SH-SY5Y (cell line): ENCODE measurements around the gene ENTREP1.

Source experiments
- GATA2 ChIP-seq: IDR thresholded peaks from 2 replicates; pipeline ENCODE4 v1.6.1; 2011; ENCODE audit warnings: mild to moderate bottlenecking, low read depth, low read length
- GATA3 ChIP-seq: IDR thresholded peaks from 2 replicates; pipeline ENCODE4 v1.6.1; 2011; ENCODE audit warnings: low read depth, mild to moderate bottlenecking, low read length, moderate library complexity

DNA sequence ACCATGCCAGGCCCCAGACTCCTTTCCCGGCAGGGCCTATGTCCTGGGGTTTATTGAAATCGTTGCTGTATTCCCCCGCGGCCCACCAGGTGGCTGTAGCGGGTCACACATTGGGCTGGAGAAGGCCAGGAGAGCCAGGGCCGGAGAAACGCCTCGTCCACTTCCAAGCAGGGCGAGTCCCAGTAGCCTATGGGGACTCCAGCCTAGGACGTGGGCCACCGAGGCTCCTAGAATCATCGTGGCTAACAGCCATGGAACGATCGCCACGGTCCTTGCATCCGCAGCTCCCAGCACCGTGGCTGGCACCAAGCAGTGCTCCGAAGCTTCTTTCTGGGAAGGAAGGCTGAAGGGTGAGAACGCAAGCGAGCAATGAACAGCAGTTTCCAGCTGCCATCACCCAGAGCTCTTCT is 87.7 kb downstream of the ENTREP1 start:
- no peak for TF ChIP-seq GATA2
- TF ChIP-seq GATA3: no peak
